Testis (tissue), 2 donors: ENCODE measurements around the gene SLC9A3.

Experiments
- CTCF ChIP-seq, 3 experiments: fragments of 450-650 bp in 2 of 3; fragments of 200-600 bp in 1 of 3; sonication (generic) in 1 of 3; IDR thresholded peaks; one replicate each; pipeline ENCODE4 v1.5.1; 2016 to 2019; ENCODE audit warnings: antibody characterized with exemption in 3 of 3, mild to moderate bottlenecking in 2 of 3, moderate library complexity in 1 of 3
- POLR2A ChIP-seq: fragments of 450-650 bp; IDR thresholded peaks from one replicate; pipeline ENCODE4 v1.6.1; 2017; ENCODE audit warnings: antibody characterized with exemption, mild to moderate bottlenecking, moderate library complexity

DNA sequence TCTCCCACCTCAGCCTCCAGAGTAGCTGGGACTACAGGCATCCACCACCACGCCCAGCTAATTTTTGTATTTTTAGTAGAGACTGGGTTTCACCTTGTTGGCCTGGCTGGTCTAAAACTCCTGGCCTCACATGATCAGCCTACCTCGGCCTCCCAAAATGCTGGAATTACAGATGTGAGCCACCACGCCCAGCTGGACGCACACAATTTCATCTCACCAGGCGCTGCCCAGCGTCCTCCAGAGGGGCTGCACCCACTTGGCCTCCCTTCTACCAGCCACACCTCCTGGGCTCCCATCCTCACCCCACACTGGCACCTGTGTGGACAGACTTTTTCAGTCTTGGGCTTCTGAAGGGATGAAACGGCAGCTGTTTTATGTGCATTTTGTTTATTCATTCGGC is 85.1 kb downstream of the SLC9A3 start:
- TF ChIP-seq CTCF (IDR thresholded peaks at IDR 0.05) = no peak
- no peak for TF ChIP-seq POLR2A
